SKM-1 treated with dmso at 0.1 percent for 144 hours (cell line): Measurements from ENCODE around the gene PLCL2.

Experiments
- DNase-seq: peaks from one replicate; lab custom pipeline; 2025; ENCODE audit not compliant: unreplicated experiment; lab: John Stamatoyannopoulos, UW

The PLCL2 gene

DNA sequence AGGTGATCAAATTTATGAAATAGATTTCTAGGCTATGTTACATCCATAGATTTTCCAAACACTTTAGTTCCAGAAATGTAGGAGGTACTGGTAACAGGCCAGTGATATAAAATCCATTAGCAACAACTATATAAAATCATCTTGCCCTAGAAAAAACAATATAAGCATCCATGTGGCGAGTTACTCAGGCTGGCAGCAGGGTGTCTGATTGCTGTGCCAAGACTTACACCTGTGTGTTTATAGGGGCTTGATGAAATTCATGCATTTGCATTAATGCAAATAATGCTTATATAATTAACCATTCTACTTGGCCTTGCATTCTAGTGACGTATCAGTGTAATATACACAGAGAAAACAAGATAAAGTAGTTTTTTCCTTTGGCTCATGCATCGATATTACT is 153.4 kb downstream of the PLCL2 start:
- no peak for DNase-seq

DNA sequence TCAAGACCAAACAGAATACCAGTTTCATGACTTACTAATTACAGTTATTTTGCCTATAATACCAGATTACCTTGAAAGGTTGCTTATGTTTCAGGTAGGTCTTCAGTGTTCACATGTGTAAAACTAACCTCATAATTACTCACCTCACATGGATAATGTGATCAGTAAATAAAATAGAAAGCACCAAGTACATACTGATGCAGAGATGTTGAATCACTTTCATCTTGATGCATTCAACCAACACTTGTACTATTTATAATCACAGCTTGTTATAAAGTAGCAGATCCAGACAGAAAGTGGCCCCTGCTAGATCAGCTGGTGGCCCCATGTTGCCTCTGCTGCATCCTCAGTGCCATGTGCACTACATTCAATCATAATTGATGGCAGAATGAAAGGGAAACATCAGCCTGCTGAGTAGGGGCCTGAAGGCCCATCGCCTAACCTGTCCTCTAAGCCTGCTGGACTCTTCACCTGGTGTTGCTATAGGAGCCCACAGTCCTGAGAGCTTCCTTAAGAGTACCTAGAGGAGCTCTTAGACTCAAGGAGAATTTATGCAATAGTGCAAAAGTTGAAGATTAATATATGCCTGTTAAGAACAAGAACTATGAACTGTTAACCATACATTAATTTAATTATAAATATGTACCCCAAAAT is 154.3 kb downstream of the PLCL2 start:
- DNase-seq = no peak

DNA sequence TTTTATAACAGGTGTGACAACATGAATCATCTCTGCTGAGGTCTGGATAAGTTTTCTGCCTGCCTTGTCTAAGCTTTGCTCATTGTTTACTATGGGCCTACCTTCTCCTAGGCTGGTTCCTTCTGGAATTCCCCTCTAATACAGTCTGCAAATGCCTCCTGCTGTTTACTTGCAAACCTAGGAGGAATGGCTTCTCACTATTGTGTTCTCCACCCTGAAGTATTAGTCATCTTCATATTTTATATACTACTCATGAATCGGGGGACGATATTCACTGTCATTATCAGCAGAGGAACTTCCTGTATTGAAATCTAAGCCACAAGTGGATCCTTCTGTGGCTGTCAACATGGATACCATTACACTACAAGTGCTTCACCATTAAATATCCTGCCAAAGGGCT is 154.8 kb downstream of the PLCL2 start:
- DNase-seq = no peak

DNA sequence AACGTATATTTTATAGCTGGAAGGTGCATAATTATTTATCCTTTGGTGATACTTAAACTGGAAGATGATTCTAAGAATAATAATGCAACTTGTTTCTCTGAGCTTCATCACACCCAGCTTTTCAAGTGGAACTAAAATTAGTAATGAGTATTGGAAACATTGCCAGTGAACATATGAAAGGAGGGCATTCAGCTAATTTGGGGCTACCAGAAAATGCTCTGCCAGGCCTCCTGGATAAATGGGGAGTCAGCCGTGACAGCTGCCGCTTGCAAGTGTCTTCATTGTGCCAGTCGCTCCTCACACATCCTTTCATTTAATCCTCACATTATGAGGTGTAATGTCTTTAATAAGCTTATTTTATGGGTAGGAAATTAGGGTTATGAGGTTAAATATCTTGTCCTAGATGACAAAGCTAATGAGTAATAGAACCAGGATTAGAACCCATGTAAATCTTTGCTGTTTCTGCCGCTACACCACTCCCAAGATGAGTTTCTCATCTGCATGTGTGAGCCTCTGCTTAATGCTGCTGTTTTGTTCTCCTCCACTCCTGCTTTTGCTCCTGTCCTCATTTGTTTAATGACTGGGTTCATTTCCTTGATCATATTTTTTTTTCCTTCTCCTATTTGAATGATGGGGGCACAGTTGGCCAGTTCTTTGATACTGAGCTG is 155.7 kb downstream of the PLCL2 start:
- DNase-seq = no peak

DNA sequence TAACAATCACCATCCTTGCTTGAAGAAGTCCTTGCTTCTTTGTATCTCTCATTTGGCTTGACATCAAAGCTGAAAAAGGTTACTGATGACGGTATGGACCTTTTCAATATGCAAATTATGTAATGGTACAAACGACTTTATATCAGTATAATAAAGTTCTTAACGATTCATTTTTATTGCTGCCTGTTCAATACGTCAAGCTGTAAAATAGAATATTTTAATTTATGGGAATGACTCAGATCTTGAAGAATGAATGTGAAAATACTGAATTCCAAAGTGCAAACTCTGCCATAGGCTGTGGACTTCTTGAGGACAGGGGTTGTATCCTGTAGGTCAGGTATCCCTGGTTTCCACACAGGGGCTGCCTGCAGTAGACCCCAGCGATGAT is 156.2 kb downstream of the PLCL2 start:
- DNase-seq = no peak

DNA sequence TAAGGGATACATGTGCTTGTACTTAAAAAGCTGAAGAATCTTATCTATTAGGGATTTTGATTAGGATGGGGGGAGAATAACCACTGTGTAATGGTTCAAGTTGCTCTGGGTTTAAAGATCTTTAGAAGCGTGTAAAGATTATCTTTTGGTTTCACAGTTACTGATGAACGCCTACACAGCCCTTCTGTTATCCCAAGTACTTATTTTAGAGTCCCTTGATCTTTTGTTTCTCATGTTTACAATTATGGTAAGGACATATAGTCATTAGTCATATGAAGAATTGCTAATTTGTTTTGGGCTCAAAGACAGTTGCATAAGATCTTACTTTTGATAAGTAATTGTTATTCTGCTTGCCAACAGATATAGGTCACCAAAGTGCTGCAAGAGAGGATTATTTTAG is 160.1 kb downstream of the PLCL2 start:
- DNase-seq = no peak

DNA sequence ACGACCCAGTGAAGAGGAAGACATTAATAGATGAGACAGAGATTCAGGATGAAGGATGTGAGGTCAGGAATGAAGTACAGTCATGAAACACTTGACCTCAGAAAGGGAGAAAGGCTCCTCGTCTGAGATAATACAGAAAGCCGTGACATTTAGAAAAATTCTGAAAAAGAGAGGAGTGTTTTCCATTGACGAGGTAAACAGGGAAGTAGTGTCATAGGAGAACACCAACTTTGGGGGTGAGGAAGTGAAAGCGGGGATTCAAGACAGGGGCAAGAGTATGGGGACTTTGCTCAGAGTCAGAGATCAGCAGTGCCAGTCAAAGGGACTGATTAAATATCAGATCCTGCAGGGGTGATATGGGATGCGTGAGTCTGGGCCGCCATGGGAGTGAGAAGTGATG is 160.9 kb downstream of the PLCL2 start:
- DNase-seq = no peak

DNA sequence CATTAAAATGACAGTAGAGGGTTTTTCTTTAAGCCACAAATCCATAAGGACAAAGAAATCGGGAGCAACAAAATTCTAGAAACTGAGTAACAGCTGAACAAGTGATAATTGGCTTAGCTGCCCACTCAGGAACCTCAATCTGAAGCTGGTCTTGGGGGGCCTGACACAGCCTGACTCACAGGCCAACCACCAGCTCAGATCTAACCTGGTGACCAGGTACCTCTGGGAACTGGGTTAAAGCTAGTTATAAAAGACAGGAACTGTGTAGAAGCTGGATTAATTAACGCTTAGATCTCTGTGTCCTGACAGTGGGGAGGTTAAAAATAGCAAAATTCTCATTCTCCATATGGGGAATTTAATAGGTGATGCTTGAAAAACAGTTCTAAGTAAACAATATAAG is 161.9 kb downstream of the PLCL2 start:
- no peak for DNase-seq

DNA sequence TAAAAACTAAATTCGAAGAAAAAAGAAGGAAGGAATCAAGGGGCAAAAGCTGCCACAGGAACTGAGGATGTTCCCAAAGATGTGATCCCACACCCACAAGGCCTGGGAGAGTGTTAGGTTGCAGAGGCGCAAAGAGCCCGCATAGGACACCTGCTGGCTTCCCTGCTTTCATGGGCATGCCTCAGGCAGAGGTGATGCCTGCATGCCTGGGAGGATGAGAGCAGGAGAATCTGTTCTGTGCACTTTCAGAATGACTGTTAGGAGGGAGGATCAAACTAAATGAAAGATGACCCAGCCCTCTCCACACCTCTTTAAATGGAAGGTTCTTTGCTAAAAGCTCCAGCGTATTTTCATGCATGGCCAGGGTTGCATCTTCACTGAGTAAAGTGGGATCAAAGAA is 162.4 kb downstream of the PLCL2 start:
- no peak for DNase-seq

DNA sequence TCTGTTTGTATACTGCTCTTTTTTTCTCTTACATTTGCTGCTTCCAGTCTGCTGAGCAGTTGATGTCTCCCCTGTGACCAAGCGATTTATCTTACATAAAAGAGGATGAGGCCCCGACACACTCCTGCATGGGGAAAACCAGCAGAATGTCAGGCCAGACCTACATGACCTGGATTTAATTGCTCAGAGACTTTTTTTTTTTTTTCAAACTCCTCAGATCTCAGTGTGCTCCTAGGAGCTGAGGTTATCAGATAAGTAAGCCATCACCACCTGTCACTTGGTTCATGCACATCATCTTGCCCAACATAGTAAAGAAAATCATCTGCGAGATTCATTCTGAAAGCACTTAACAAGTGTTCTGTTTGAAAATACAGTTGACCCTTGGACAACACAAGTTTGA is 163.1 kb downstream of the PLCL2 start:
- no peak for DNase-seq

DNA sequence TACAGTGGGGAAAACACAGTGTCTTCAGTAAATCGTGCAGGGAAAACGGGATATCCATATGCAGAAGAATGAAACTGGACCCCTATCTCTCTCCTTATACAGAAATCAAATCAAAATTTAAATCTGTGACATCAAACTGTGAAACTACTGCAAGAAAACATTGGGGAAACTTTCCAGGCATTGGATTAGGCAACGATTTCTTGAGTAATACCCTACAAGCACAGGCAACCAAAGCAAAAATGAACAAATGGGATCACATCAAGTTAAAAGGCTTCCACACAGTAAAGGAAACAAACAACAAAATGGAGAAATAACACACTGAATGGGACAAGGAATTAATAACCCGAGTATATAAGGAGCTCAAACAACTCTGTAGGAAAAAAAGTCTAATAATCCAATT is 165.3 kb downstream of the PLCL2 start:
- no peak for DNase-seq

DNA sequence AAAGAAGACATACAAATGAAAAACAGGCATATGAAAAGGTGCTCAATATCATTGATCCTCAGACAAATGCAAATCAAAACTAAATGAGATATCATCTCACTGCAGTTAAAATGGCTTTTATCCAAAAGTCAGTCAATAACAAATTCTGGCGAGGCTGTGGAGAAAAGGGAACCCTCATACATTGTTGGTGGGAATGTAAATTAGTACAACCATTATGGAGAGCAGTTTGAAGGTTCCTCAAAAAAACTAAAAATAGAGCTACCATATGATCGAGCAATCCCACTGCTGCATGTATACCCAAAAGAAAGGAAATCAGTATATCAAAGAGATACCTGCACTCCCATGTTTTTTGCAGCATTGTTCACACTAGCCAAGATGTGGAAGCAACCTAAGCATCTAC is 165.8 kb downstream of the PLCL2 start:
- DNase-seq = no peak

DNA sequence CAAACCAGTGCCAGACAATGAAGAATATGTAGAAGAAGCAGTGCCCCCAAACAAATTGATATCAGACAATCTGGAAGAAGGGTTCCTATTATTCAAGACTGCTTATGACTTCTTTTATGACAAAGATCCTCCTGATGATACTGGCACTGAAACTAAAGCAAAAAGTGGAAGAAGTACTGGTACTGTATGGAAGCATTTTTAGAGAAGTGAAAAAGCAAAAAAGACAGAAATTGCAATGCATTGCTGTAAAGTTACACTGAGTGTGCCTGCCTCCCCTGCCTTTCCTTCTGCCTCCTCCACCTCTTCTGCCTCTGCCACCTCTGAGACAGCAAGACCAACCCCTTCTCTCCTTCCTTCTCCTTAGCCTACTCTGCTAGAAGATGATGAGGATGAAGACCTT is 167.6 kb downstream of the PLCL2 start:
- DNase-seq = peak; percentile 11

DNA sequence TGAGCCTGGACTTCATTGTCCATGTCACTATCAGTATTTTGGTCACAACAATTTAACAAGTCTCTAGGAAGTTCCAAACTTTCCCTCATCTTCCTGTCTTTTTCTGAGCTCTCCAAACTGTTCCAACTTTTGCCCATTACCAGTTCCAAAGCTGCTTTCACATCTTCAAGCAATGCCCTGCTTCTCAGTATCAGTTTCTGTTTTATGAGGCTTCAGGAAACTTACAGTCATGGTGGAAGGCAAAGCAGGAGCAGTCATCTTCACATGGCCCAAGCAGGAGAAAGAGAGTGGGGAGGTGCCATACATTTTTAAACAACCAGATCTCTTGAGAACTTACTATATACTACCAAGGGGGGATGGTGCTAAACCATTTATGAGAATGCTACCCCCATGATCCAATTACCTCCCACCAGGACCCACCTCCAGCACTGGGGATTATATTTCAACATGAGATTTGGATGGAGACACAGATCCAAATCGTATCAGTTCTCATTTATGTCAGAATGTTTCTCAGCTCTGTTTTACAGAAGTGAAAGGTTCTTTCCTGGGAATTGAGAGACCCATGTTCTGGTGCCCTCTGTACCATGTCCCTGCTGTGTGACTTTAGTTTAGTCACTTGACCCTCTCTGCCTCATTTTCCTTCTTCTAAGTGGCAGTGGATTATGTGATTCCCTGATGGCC is 169.7 kb downstream of the PLCL2 start:
- no peak for DNase-seq

DNA sequence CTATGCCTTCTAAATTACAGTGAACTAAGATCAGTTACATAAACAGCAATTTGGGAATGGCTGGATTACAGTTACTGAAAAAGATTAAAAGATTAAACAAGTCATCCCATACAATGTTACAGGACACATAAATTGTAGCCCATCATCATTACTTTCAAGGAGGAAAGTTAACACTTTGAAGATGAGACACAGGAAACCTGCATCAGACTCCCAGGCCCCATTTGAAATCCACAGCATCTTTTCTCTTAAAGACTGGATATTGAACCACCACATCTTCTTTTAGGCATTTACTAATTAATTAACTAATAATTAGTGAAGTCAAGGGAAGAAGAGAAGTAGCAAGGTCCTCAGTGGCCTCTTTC is 170.2 kb downstream of the PLCL2 start:
- DNase-seq = no peak

DNA sequence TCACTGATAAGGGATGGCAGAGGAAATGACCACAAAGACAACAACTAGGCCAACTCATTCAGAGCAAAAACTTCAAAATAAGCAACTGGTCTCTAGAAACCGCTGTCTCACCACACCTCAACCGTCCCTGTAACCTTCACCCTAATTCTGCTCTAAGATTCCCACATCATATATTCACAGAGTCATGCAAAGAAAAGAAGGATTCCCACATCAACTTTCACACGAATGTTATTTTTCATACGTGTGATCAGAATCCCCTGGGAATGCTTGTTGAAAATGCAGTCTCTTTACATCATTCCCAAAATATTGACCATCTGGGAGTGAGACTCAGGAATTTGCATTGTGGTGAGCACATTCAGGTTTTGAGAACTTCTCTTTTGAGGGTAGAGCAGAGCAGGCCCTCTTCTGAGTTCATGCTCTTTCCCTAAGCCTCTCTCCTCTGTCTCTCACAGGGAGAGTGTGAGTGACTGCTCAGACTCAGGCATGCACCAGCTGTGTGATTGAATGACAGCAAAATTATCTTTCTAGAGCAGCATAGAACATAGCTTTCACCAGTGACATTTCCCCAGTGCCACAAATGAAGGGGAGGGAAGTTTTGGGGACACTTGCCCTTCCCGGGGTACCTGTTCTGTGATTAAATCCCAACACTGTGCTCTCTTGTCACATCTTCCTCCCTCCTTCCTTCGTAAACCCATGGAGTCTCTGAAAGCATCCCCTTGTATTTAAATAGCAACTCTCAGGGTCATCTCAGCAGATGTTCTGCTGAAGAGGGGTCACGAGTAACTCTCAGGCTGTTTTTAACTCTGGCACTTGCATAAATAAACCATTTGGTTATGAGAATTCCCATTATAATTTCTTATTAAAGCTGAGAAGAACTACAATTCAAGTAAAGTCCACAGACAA is 170.9 kb downstream of the PLCL2 start:
- no peak for DNase-seq

DNA sequence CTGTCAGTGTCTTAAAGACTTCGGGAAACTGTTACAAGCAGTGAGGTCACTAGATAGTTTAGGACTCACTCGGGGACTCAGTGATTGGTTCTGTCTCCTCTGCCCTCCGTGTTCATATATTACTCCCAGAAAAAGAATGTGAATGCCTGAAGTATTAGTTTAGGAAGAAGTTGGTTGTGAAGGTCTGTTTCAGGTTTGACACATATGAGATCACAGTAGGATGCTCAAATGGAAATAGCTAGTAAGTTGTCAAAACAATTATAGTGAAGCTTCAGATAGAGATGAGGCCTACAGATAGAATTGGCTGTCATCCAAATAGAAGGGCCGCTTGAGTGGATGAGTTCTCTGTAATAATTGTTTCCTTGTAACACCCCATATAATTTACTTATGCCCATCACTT is 172.6 kb downstream of the PLCL2 start:
- no peak for DNase-seq

DNA sequence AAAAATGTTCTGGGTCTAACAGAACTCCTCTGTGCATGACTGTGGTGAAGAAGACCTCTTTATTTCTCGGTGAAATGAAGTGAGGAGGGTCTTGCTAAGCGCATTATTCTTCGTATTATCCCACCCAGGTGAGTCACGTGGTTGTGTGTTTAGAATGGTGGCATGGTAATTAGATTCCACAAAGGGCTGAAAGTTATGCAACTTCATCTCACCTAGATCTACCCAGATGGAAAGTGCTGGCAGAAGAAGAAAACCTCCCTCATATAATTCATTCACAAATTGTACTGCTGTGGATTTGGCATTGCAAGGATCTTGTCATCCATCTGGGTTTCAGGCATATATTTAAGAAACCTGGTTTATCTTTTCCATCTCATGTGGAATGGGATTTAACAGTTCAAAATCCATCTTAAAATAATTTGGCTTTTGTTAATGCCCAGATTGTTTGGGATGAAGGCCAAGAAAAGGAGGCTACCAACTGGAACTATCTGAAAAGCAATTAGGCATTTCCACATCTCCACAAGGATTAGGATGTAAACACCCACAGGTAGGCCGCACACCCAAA is 175.3 kb downstream of the PLCL2 start:
- DNase-seq = no peak

DNA sequence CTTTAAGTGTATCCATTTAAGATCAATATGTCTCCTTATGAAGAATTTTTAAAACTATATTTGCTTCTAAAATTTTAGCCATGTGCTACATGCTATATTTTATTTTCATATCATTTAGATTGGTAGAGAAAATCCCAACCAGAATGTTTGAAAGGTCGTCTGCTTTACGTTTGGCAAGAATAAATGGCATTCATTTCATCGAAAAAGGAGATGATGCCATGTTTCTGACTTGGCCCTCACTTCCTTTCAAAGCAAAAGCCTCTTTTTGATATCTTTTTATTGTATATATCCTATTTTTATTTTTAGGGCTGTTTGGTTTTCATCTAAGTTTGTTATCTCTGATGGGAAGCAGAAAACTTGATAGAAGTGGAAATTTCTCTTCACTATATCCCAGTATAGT is 176.2 kb downstream of the PLCL2 start:
- no peak for DNase-seq

DNA sequence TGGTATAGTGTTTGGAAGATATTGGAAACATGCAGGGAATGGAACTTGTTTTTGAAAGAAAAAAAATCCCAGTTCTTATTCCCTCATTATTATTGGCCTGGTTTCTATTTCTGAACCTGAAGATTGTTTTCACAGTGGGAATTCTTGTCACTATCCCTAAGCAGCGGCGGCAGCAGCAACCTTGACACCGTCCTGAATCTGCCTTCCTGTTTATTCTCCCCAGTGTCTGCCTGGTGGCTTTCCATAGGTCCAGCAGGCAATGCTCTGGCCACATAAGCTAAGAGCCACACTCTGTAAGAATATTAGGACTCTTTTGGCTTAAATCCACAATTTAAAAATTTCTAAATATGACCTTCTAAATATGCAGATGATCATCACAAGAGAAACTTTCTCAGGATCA is 178.0 kb downstream of the PLCL2 start:
- no peak for DNase-seq

DNA sequence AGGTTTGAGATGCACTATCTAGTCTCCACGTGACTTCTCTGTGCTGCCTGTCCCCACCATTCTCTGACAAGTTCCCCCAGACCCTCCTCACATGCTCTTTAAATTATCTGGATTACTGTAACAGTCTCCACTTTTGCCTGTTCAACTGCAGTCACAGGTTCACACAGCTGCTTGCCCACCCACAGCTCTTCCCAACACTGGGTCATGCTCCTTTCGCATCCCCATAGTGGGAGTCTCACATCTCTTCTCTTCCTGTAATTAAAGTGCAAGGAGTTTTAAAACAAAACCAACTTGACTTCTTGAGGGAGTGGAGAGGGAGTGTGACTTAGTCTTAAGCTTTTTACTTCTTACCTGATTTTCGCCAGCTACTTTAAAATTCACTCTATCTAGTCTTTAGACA is 178.8 kb downstream of the PLCL2 start:
- DNase-seq = no peak
